HepG2 (cell line): ENCODE measurements around the gene HCN4. TPM values are rescaled to one million over a fixed set of nuclear protein-coding genes. Genes with fewer than 3 reads are reported as not detected.

Experiments used
- ATAC-seq: fragments of 200-7000 bp; cut with Tn5 transposase; 3 replicates; pipeline ENCODE4 v1.9.1; 2020; ENCODE audit warnings: mild to moderate bottlenecking, moderate library complexity
- BruUV-seq: library from RNA; stranded (reverse); fragments of 400-500 nt; replicated peaks from 2 replicates; lab custom pipeline; 2021; lab: Mats Ljungman, UMichigan
- CTCF ChIA-PET: fragments of 300-600 bp; formaldehyde crosslinking; extraction: SDS; loops from one replicate; lab custom pipeline; 2021; ENCODE audit warnings: low total read pairs, inconsistent platforms, low intra/inter-chr PET ratio; lab: Yijun Ruan, JAX
- POLR2A ChIA-PET: fragments of 350-600 bp; sonication (Branson Sonifier 250); formaldehyde crosslinking; loops from one replicate; lab custom pipeline; 2020; ENCODE audit warnings: antibody characterized with exemption, inconsistent platforms; lab: Yijun Ruan, JAX
- DNase-seq: peaks from one replicate; pipeline ENCODE4 v3.0.0-alpha.2; 2015; ENCODE audit warnings: low spot score
- FAIRE-seq: peaks from 3 replicates; lab custom pipeline; 2011; peaks lifted over from hg19 to GRCh38; lab: Jason Lieb, UNC
- H2AFZ ChIP-seq: one replicate; pipeline ENCODE4 v1.6.1; 2011; ENCODE audit warnings: low read length, inconsistent platforms
- H3K27ac ChIP-seq: fragments of 300-600 bp; 3 replicates; pipeline ENCODE4 v1.8.0; 2011; ENCODE audit warnings: mixed run types, mild to moderate bottlenecking, mixed read lengths, low read length, inconsistent platforms; ENCODE audit not compliant: insufficient read depth; ENCODE audit errors: extremely low read length
- H3K27me3 ChIP-seq, 2 experiments: fragments of 200-600 bp in 1 of 2; 2 replicates in 1 of 2; 3 replicates in 1 of 2; pipeline versions ENCODE4 v1.6.0 to v1.8.0; 2011; ENCODE audit warnings: low read length in 2 of 2, mild to moderate bottlenecking in 2 of 2, moderate library complexity in 2 of 2, inconsistent platforms in 1 of 2; ENCODE audit not compliant: insufficient read depth in 2 of 2, control insufficient read depth in 1 of 2
- H3K36me3 ChIP-seq, 2 experiments: fragments of 200-600 bp in 1 of 2; replicated peaks in 1 of 2; 2 replicates in 1 of 2; 3 replicates in 1 of 2; pipeline versions ENCODE4 v1.5.1 to v1.8.0; 2011; ENCODE audit warnings: low read length in 2 of 2, inconsistent platforms in 1 of 2; ENCODE audit not compliant: insufficient read depth in 2 of 2, control insufficient read depth in 1 of 2
- H3K4me1 ChIP-seq: 2 replicates; pipeline ENCODE4 v1.5.1; 2012; ENCODE audit warnings: low read length, inconsistent platforms; ENCODE audit not compliant: insufficient read depth
- H3K4me2 ChIP-seq: 2 replicates; pipeline ENCODE4 v1.6.0; 2011; ENCODE audit warnings: low read depth, low read length, inconsistent platforms
- H3K4me3 ChIP-seq, 3 experiments: fragments of 200-600 bp in 1 of 3; sonication (generic), shearing (Covaris generic) in 1 of 3; replicated peaks in 1 of 3; 2 replicates each; pipeline ENCODE4 v1.5.1; 2011 to 2016; ENCODE audit warnings: low read length in 3 of 3, inconsistent platforms in 2 of 3, low read depth in 2 of 3, mild to moderate bottlenecking in 2 of 3, control low read depth in 1 of 3, mixed read lengths in 1 of 3; ENCODE audit not compliant: insufficient read depth in 1 of 3
- H3K79me2 ChIP-seq: one replicate; pipeline ENCODE4 v1.6.1; 2011; ENCODE audit warnings: low read length, inconsistent platforms; ENCODE audit not compliant: insufficient read depth
- H3K9ac ChIP-seq: 2 replicates; pipeline ENCODE4 v1.6.0; 2011; ENCODE audit warnings: mild to moderate bottlenecking, low read depth, low read length, inconsistent platforms; ENCODE audit not compliant: insufficient read depth
- H3K9me3 ChIP-seq: 2 replicates; pipeline ENCODE4 v1.5.1; 2012; ENCODE audit warnings: mild to moderate bottlenecking, low read length
- H4K20me1 ChIP-seq: 2 replicates; pipeline ENCODE4 v1.6.0; 2011; ENCODE audit warnings: inconsistent platforms, mild to moderate bottlenecking, low read length, moderate library complexity; ENCODE audit not compliant: insufficient read depth
- FOXC1 ChIP-seq: sonication (generic); formaldehyde crosslinking; IDR thresholded peaks from 2 replicates; pipeline ENCODE4 v1.8.0; 2022; ENCODE audit warnings: mild to moderate bottlenecking, missing genetic modification reagents, borderline replicate concordance
- GATA4 ChIP-seq: sonication (generic); IDR thresholded peaks from 2 replicates; pipeline ENCODE4 v1.6.1; 2016; ENCODE audit warnings: antibody characterized with exemption, low read depth, borderline replicate concordance
- HIVEP1 ChIP-seq: sonication (generic); formaldehyde crosslinking; IDR thresholded peaks from 2 replicates; pipeline ENCODE4 v1.4.0; 2020; ENCODE audit warnings: mild to moderate bottlenecking, missing genetic modification reagents
- IKZF1 ChIP-seq: fragments of 450-650 bp; IDR thresholded peaks from 2 replicates; pipeline ENCODE4 v1.7.1; 2016
- NR3C1 ChIP-seq: sonication (generic); formaldehyde crosslinking; IDR thresholded peaks from 2 replicates; pipeline ENCODE4 v1.4.0; 2020; ENCODE audit warnings: missing genetic modification reagents
- SMAD9 ChIP-seq: sonication (generic); formaldehyde crosslinking; IDR thresholded peaks from 2 replicates; pipeline ENCODE4 v1.5.1; 2020; ENCODE audit warnings: mild to moderate bottlenecking, missing genetic modification reagents
- TEAD3 ChIP-seq: optimal IDR thresholded peaks from 2 replicates; pipeline ENCODE3; 2016; ENCODE audit warnings: borderline replicate concordance
- TMF1 ChIP-seq: sonication (generic); formaldehyde crosslinking; IDR thresholded peaks from 2 replicates; pipeline ENCODE4 v1.8.1; 2022; ENCODE audit warnings: low read depth, missing genetic modification reagents
- ZNF20 ChIP-seq: sonication (generic); formaldehyde crosslinking; IDR thresholded peaks from 2 replicates; pipeline ENCODE4 v1.4.0; 2020; ENCODE audit warnings: mild to moderate bottlenecking, moderate library complexity, missing genetic modification reagents
- ZNF33A ChIP-seq: sonication (generic); formaldehyde crosslinking; IDR thresholded peaks from 2 replicates; pipeline ENCODE4 v1.5.1; 2020; ENCODE audit warnings: missing genetic modification reagents, mild to moderate bottlenecking, moderate library complexity, borderline replicate concordance
- ZNF558 ChIP-seq: sonication (generic); formaldehyde crosslinking; IDR thresholded peaks from 2 replicates; pipeline ENCODE4 v1.9.0; 2022; ENCODE audit warnings: mild to moderate bottlenecking, missing genetic modification reagents, borderline replicate concordance
- ZNF570 ChIP-seq: sonication (generic); formaldehyde crosslinking; IDR thresholded peaks from 2 replicates; pipeline ENCODE4 v1.4.0; 2020; ENCODE audit warnings: mild to moderate bottlenecking, missing genetic modification reagents, borderline replicate concordance
- ZNF605 ChIP-seq: sonication (generic); formaldehyde crosslinking; IDR thresholded peaks from 2 replicates; pipeline ENCODE4 v1.8.0; 2022; ENCODE audit warnings: mild to moderate bottlenecking, missing genetic modification reagents
- ZNF737 ChIP-seq: sonication (generic); formaldehyde crosslinking; IDR thresholded peaks from 2 replicates; pipeline ENCODE4 v1.5.0; 2020; ENCODE audit warnings: missing genetic modification reagents, mild to moderate bottlenecking, borderline replicate concordance
- ZNF768 ChIP-seq: sonication (generic); formaldehyde crosslinking; IDR thresholded peaks from 2 replicates; pipeline ENCODE4 v1.4.0; 2020; ENCODE audit warnings: missing genetic modification reagents
- WGBS: methylation state at CpG from one replicate; pipeline ENCODE4 v1.1.6; 2017; ENCODE audit warnings: low lambda C conversion rate; 5-methylcytosine and 5-hydroxymethylcytosine counted together
- in situ Hi-C: cut with HindIII; loops from 2 replicates; pipeline ENCODE4 v1.10.0; 2017; ENCODE audit warnings: low pct_unique_long_range_greater_than_20kb; ENCODE audit not compliant: extremely low pct_ligation_motif_present
- intact Hi-C: fragments of 100-400 bp; cut with micrococcal nuclease; formaldehyde crosslinking; loops from one replicate; pipeline ENCODE4 v1.10.0; 2022; ENCODE audit not compliant: unreplicated experiment
- polyA plus RNA-seq, 8 experiments: library from polyadenylated mRNA; depleted of rRNA in 3 of 8; stranded (reverse) in 7 of 8; unstranded in 1 of 8; fragments of >200 nt; fragmentation: Illumina TruSeq in 4 of 8; extraction: Trizol in 4 of 8; gene quantifications; 2 replicates each; pipeline versions ENCODE4 v1.2.1 to v1.2.3, GENCODE V29; 2011 to 2016; ENCODE audit warnings: low read depth in 4 of 8, missing spikeins in 1 of 8, mixed read lengths in 1 of 8; ENCODE audit not compliant: insufficient read depth in 1 of 8
- total RNA-seq, 5 experiments: library from RNA; depleted of rRNA; stranded (reverse); fragments of >200 nt; fragmentation: Illumina TruSeq; extraction: Trizol; gene quantifications; 2 replicates each; pipeline ENCODE4 v1.2.3, GENCODE V29; 2016; ENCODE audit warnings: low read depth in 1 of 5
- TF ChIP-seq, protein P1 (sequence below): fragments of 450-650 bp; IDR thresholded peaks from 2 replicates; pipeline ENCODE4 v1.6.1; 2017; ENCODE audit warnings: mild to moderate bottlenecking

HCN4 gene
- total and polyA plus RNA-seq, 2 of the 13 experiments (the other 11 are each of a cell fraction or from before 2014, with no cell fraction given) = not detected

DNA sequence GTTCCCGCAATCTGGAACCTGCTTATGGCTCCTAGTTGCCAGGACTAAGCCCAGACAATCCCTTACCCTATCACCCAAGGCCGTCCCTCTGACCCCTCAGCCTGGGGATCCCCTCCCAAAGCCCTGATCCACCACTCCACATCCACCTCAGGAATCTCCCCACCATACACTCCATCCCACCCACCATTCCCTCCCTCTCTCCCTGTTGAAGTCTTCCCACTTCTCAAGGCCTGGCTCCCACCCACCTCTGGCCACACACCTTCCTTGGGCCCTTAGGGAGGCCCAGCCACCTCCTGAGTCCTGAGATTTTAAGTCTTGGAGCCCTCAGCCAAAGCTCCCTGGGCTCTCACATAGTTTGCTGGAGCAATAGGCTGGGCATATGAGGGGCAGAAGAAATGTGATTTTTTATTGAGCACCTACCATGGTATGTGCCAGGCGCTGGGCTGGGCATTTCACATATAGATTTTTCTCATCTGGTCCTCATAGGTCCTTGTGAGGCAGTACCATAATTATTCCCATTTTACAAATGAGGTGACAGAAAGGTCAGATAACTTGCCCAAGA is 48.1 kb downstream of the HCN4 start:
- FAIRE-seq (no peak), ATAC-seq (no peak), DNase-seq (no peak)
- 56% methylated on average over 2 of the region's 3 CpGs for WGBS
- intact Hi-C loops = no loop called here
- ChIA-PET CTCF (no interaction called here), POLR2A (no interaction called here)
- H3K4me3 ChIP-seq = no peak overlapping the region
- no peak overlapping the region for H3K9ac ChIP-seq
- H3K79me2 ChIP-seq = no peaks in the 10 kb centered on the region
- no peak overlapping the region for H3K27ac ChIP-seq
- no peaks in the 10 kb centered on the region for H3K4me1 ChIP-seq
- H4K20me1 ChIP-seq = no peaks in the 10 kb centered on the region
- TF ChIP-seq TMF1 (CRISPR knock-in tag) = no peak
- no peak for TF ChIP-seq SMAD9 (CRISPR knock-in tag)
- TF ChIP-seq ZNF737 = no peak
- TF ChIP-seq NR3C1 (CRISPR knock-in tag) = no peak
- TF ChIP-seq ZNF33A (CRISPR knock-in tag) = no peak
- TF ChIP-seq IKZF1 = no peak
- TF ChIP-seq ZNF558 (CRISPR knock-in tag) = no peak
- no peak for TF ChIP-seq HIVEP1 (CRISPR knock-in tag)
- no peak overlapping the region for H3K4me2 ChIP-seq
- in situ Hi-C loops = no loop called here
- no peak overlapping the region for H2AFZ ChIP-seq
- H3K36me3 ChIP-seq = no peaks in the 10 kb centered on the region
- H3K9me3 ChIP-seq = no peaks in the 10 kb centered on the region
- BruUV-seq = no TSS peak
- H3K27me3 ChIP-seq = peaks cover 7 to 58% of the 10 kb centered on the region in 2 experiments; a peak in 4 of 5 replicates

DNA sequence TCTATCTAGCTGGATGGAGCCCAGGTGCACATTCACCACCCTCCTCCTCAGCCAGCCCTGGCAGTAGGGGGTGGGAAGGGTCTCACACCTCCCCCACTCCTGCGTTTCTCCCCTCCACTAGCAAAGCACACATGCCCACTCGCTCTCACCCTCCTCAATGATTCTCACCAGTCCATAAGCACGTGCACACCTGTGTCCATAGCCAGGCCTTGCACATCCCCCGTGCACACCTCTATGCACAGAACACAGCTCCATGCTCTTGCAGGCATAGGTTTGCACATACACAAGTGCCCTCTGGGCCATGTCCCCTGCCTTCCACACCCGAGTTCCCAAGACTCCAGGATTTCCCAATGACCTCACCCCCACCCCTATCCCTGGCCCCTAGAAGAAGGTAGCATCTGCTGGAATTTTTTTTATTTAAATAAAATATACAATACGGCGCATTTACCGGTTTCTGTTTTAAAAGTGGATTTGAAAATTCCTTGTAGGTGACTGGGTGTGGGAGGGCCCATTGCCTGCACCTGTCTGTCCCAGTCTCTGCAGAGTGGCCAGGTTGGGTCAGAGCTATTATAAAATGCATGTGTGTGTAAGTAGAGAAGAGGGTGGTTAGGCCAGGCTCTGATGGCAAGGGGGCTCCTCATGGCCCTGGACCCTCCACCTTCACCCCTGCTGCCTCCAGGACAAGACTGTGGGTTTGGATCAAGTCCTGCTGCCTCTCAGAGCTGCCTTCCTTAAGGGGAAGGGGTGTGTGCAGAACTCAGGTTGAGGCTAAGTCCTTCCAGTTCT is 49.1 kb downstream of the HCN4 start:
- FAIRE-seq (no peak), DNase-seq (no peak), ATAC-seq (no peak)
- H4K20me1 ChIP-seq = no peaks in the 10 kb centered on the region
- BruUV-seq = no TSS peak
- ChIA-PET POLR2A (no interaction called here), CTCF (no interaction called here)
- intact Hi-C loops (no loop called here), in situ Hi-C loops (no loop called here)
- H3K4me1 ChIP-seq = no peaks in the 10 kb centered on the region
- H3K4me3 ChIP-seq = no peak overlapping the region
- 12% methylated on average over 6 of the region's 8 CpGs for WGBS
- H3K36me3 ChIP-seq = no peaks in the 10 kb centered on the region
- TF ChIP-seq ZNF605 (CRISPR knock-in tag) = no peak
- TF ChIP-seq, protein P1, sequence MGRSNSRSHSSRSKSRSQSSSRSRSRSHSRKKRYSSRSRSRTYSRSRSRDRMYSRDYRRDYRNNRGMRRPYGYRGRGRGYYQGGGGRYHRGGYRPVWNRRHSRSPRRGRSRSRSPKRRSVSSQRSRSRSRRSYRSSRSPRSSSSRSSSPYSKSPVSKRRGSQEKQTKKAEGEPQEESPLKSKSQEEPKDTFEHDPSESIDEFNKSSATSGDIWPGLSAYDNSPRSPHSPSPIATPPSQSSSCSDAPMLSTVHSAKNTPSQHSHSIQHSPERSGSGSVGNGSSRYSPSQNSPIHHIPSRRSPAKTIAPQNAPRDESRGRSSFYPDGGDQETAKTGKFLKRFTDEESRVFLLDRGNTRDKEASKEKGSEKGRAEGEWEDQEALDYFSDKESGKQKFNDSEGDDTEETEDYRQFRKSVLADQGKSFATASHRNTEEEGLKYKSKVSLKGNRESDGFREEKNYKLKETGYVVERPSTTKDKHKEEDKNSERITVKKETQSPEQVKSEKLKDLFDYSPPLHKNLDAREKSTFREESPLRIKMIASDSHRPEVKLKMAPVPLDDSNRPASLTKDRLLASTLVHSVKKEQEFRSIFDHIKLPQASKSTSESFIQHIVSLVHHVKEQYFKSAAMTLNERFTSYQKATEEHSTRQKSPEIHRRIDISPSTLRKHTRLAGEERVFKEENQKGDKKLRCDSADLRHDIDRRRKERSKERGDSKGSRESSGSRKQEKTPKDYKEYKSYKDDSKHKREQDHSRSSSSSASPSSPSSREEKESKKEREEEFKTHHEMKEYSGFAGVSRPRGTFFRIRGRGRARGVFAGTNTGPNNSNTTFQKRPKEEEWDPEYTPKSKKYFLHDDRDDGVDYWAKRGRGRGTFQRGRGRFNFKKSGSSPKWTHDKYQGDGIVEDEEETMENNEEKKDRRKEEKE = no peak
- no peak for TF ChIP-seq SMAD9 (CRISPR knock-in tag)
- TF ChIP-seq ZNF570 (CRISPR knock-in tag) = no peak
- TF ChIP-seq GATA4 = no peak
- no peak for TF ChIP-seq FOXC1 (CRISPR knock-in tag)
- no peak for TF ChIP-seq ZNF20
- TF ChIP-seq ZNF768 (CRISPR knock-in tag) = no peak
- no peak for TF ChIP-seq TEAD3 (CRISPR knock-in tag)
- peaks cover 7 to 47% of the 10 kb centered on the region in 2 experiments; a peak in 4 of 5 replicates for H3K27me3 ChIP-seq
- no peak overlapping the region for H3K27ac ChIP-seq
- no peak overlapping the region for H3K4me2 ChIP-seq
- no peaks in the 10 kb centered on the region for H3K9me3 ChIP-seq
- no peaks in the 10 kb centered on the region for H3K79me2 ChIP-seq
- H3K9ac ChIP-seq = no peak overlapping the region
- no peak overlapping the region for H2AFZ ChIP-seq
